Stimulated activated CD4-positive, alpha-beta T cell treated with anti-CD3 and anti-CD28 coated beads, Interleukin-1b, Interleukin-23, amount 100 ng/mL, for 4 hours (primary cell): ENCODE data around the gene L1CAM.

ENCODE experiments used
- DNase-seq, 2 donors: peaks; one replicate each; pipeline ENCODE4 v3.0.0-alpha.2; 2020; ENCODE audit warnings: low read depth in 2 of 2

L1CAM gene

GRCh38 chrX:153862369-153863250, 23.4 kb downstream of the L1CAM start:
- DNase-seq: no peak

GRCh38 chrX:153861733-153862310, 24.2 kb downstream of the L1CAM start:
- no peak for DNase-seq

GRCh38 chrX:153861151-153861550, 24.8 kb downstream of the L1CAM start:
- DNase-seq: no peak

DNA sequence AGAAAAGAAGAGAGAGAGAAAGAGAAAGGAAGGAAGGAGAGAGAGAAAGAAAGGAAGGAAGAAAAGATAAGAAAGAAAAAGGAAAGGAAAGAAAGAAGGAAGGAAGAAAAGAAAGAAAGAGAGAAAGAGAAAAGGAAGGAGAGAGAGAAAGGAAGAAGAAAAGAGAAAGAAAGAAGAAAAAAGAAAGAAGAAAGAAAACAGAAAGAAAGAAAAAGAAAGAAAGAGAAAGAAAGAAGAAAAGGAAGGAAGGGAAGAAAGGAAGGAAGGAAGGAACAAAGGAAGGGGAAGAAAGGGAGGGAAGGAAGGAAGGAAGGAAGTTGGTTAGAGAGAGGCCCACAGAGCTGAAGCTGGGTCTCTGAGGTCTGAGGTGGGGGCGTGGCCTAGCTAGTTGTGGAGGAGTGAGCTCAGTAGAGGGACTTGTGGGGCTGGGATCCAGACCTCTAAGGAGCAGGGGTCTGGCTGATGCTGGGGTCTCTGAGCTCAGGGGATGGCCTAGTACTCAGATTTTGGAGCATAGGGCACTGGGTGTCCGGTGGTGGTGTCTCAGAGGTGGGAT, 28.5 kb downstream of the L1CAM start:
- no peak for DNase-seq

DNA sequence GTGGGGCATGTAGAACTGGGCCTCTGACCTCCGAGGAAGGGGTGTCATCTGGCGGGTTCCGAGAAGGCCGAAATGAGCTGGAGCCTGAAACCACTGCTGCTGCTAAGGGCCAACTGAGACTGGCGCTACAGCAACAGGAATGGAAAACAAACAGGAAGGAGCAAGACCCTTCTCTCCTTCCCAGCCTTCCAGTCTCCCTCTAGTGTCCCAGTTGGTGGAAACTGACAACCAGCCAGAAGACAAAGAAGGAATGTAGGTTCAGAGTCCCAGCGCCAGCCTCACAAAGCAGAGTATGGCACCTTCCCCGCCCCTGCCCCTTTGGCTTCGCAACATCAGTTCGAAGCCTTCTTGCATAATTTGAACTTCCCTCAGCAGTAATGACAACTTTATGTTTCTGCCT, 31.3 kb downstream of the L1CAM start:
- no peak for DNase-seq

DNA sequence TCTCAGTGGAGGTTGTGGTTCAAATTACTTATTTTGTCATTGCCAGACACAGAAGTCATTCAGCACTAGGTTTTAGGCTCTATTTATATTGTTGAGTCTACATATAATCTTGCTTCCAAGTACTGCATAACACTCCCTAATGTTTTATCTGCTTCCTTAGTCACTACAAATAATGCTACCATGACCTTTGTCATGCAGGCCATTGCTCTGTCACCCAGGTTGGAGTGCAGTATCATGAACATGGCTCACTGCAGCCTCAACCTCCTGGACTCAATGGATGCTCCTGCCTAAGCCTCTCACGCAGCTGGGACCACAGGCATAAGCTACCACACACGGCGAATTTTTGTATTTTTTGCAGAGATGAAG, 32.1 kb downstream of the L1CAM start:
- DNase-seq: no peak

DNA sequence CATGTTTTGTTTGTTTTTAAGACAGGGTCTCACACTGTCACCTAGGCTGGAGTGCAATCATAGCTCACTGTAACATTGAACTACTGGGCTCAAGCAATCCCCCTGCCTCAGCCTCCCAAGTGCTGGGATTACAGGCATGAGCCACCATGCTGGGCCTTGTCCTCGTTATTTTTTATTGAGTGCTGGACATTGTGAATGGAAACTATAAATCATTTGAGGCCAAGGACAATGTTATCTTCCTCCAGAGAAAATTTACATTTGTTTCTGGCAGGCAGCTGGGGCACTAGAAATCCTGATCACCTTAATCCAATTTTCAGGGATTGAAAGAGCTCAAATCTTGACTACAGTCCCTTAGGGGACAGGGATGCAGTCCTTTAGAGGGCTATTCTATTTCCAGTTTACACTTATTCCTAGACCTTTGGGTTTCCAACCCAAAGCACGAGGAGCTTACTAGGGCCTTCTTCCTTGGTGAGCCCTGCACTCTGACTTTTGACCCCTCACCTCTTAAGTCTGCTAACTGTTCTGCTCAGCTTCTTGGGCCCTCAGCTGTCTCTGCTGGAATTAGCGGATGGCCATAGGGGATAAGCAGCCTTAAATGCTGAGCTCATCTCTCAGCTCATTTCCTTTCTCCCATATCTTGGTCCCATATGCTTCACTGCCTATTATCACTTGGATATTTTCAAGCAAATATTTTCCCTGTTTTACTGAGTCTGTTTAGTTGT, 32.6 kb downstream of the L1CAM start:
- DNase-seq: no peak

DNA sequence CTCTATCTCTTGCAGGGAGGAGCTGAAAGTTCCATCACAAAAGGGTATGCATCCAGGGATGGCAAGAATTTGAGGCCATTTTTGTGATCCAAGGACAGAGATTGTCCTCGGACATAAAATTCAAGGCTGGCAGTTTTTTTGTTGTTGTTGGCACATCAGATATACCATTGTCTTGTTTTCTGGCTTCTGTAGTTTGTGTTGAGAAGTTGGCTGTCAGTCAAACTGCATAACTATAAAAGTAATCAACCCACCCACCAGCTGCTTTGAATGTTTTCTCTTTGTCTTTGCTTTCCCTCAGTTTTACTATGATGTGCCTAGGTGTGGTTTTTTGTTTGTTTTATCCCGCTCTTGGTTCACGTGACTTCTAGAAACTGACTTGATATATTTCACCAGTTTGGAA, 34.0 kb downstream of the L1CAM start:
- DNase-seq: no peak

DNA sequence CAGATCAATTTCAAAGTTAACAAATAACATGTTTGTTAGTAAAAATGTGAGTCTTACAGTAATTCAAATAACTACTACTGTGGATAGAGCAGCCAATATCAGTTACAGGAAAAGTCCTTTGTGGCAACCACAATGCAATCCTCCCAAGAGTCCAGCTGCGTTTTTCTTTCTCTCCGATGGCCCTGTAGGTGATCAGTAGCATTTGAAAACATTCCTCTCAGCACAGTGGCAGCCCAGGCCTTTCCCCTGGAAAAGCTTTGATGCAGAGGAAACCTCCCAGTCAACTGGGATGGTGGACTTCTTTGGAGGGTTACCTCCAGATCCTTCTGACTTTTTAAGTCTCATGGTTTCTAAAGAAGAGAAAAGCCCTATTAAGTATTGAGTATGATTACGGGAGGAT, 37.6 kb downstream of the L1CAM start:
- DNase-seq: no peak

GRCh38 chrX:153845842-153846241, 40.1 kb downstream of the L1CAM start:
- DNase-seq: no peak

GRCh38 chrX:153845195-153845594, 40.8 kb downstream of the L1CAM start:
- DNase-seq: no peak

GRCh38 chrX:153844509-153845082, 41.4 kb downstream of the L1CAM start:
- no peak for DNase-seq

DNA sequence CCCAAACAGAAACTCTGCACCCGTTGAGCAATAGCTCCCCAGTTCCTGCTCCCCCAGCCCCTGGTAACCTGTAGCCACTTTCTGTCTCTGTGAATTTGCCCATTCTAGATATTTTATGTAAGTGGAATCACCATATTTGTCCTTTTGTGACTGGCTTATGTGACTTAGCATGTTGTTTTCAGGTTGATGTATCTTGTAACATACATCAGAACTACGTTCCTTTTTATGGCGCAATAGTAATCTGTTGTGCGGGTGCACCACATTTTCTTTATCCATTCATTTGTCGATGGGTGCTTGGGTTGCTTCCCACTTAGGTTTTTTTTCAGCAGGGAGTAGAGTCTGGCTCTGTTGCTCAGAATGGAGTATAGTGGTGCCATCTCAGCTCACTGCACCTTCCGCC, 49.1 kb downstream of the L1CAM start:
- DNase-seq: no peak

GRCh38 chrX:153832728-153833127, 53.2 kb downstream of the L1CAM start:
- no peak for DNase-seq

- DNase-seq: no peak
These were observed 54.4 kb downstream of the L1CAM start for GRCh38 chrX:153831429-153832150.

GRCh38 chrX:153830640-153831428, 55.1 kb downstream of the L1CAM start:
- no peak for DNase-seq

- no peak for DNase-seq
These were observed 56.0 kb downstream of the L1CAM start, which contains the start of gene PDZD4 for GRCh38 chrX:153829799-153830639. Gene PDZD4, minus strand, starts transcription at chrX:153830544. Its CDS starts 246 bp downstream, at chrX:153830298.

- no peak for DNase-seq
These were observed 56.5 kb downstream of the L1CAM start for GRCh38 chrX:153829549-153829798.

- DNase-seq: no peak
These were observed 57.0 kb downstream of the L1CAM start for GRCh38 chrX:153828723-153829548.
